B cell (primary cell): ENCODE measurements around the gene MAS1L. TPM values are rescaled to one million over a fixed set of nuclear protein-coding genes. Genes with fewer than 3 reads are reported as not detected.

Experiments
- ATAC-seq: fragments of 200-7000 bp; cut with Tn5 transposase; one replicate; pipeline ENCODE4 v1.10.0; 2021; ENCODE audit warnings: low read depth, mild to moderate bottlenecking, moderate number of reproducible peaks, moderate library complexity
- CTCF ChIA-PET: fragments of 350-600 bp; sonication (Branson Sonifier 250); formaldehyde crosslinking; loops from one replicate; lab custom pipeline; 2021; ENCODE audit warnings: antibody characterized with exemption, inconsistent platforms; lab: Charles Lee
- POLR2A ChIA-PET: fragments of 350-600 bp; sonication (Branson Sonifier 250); formaldehyde crosslinking; loops from one replicate; lab custom pipeline; 2021; ENCODE audit warnings: antibody characterized with exemption; lab: Charles Lee
- DNase-seq: peaks from one replicate; pipeline ENCODE4 v3.0.0; 2013
- H2AFZ ChIP-seq: 2 replicates; pipeline ENCODE4 v1.6.1; 2012; ENCODE audit warnings: mild to moderate bottlenecking, low read depth, low read length; ENCODE audit not compliant: insufficient read depth, poor library complexity, severe bottlenecking
- H3K27ac ChIP-seq, 2 donors: 1 replicate in 1 of 2; 2 replicates in 1 of 2; pipeline ENCODE4 v1.5.1; 2012 to 2013; ENCODE audit warnings: low read length in 2 of 2, mild to moderate bottlenecking in 2 of 2, moderate library complexity in 1 of 2
- H3K27me3 ChIP-seq, 4 experiments: fragments of 200-600 bp in 1 of 4; sonication (generic) in 1 of 4; replicated peaks in 1 of 4; 1 replicate in 2 of 4; 2 replicates in 2 of 4; pipeline versions ENCODE4 v1.6.1 to v1.7.0; 2013 to 2016; ENCODE audit warnings: low read length in 3 of 4, mild to moderate bottlenecking in 2 of 4, mixed read lengths in 1 of 4, moderate library complexity in 1 of 4; ENCODE audit not compliant: insufficient read depth in 4 of 4, control insufficient read depth in 3 of 4; ENCODE audit errors: control extremely low read depth in 1 of 4
- H3K36me3 ChIP-seq, 2 experiments: replicated peaks in 1 of 2; 1 replicate in 1 of 2; 2 replicates in 1 of 2; pipeline versions ENCODE4 v1.6.1 to v1.7.1; 2013; ENCODE audit warnings: low read length in 1 of 2; ENCODE audit not compliant: insufficient read depth in 2 of 2, control insufficient read depth in 1 of 2; ENCODE audit errors: control extremely low read depth in 1 of 2, extremely low read depth in 1 of 2
- H3K4me1 ChIP-seq, 2 donors: fragments of 200-600 bp in 1 of 2; sonication (generic) in 1 of 2; 1 replicate in 1 of 2; 2 replicates in 1 of 2; pipeline versions ENCODE4 v1.5.1 to v1.6.1; 2013 to 2017; ENCODE audit warnings: low read length in 2 of 2; ENCODE audit not compliant: control insufficient read depth in 2 of 2, insufficient read depth in 2 of 2
- H3K4me2 ChIP-seq: replicated peaks from 2 replicates; pipeline ENCODE3; 2012; ENCODE audit warnings: mild to moderate bottlenecking, low read depth, low read length; ENCODE audit not compliant: poor library complexity, severe bottlenecking
- H3K4me3 ChIP-seq, 5 experiments: fragments of 200-600 bp in 1 of 5; sonication (generic) in 1 of 5; 1 replicate in 3 of 5; 2 replicates in 2 of 5; pipeline versions ENCODE4 v1.5.1 to v1.7.0; 2011 to 2016; ENCODE audit warnings: low read length in 4 of 5, mild to moderate bottlenecking in 4 of 5, low read depth in 2 of 5, control low read depth in 1 of 5, moderate library complexity in 1 of 5; ENCODE audit not compliant: insufficient read depth in 1 of 5; ENCODE audit errors: control extremely low read depth in 1 of 5, extremely low read depth in 1 of 5
- H3K79me2 ChIP-seq: fragments of 200-600 bp; sonication (generic); one replicate; pipeline ENCODE4 v1.6.0; 2016; ENCODE audit warnings: low read length; ENCODE audit not compliant: control insufficient read depth, insufficient read depth
- H3K9ac ChIP-seq: fragments of 200-600 bp; sonication (generic); 2 replicates; pipeline ENCODE4 v1.6.1; 2017; ENCODE audit warnings: mild to moderate bottlenecking, low read length, moderate library complexity
- H3K9me3 ChIP-seq, 3 donors: one replicate each; pipeline versions ENCODE4 v1.6.1 to v1.7.1; 2013; ENCODE audit warnings: low read length in 2 of 3; ENCODE audit not compliant: control insufficient read depth in 2 of 3, insufficient read depth in 1 of 3; ENCODE audit errors: control extremely low read depth in 1 of 3
- H4K20me1 ChIP-seq: 2 replicates; pipeline ENCODE4 v1.6.0; 2012; ENCODE audit warnings: mild to moderate bottlenecking, low read length; ENCODE audit not compliant: insufficient read depth, control insufficient read depth, poor library complexity, severe bottlenecking
- H3K27ac Mint-ChIP-seq: one replicate; pipeline ENCODE4 v1.8.0; 2021; ENCODE audit warnings: mixed read lengths
- H3K27me3 Mint-ChIP-seq: one replicate; pipeline ENCODE4 v1.8.0; 2021; ENCODE audit warnings: mixed read lengths
- H3K4me1 Mint-ChIP-seq: one replicate; pipeline ENCODE4 v1.8.0; 2021; ENCODE audit warnings: mixed read lengths
- H3K4me3 Mint-ChIP-seq: one replicate; pipeline ENCODE4 v1.8.0; 2021; ENCODE audit warnings: mixed read lengths
- H3K9me3 Mint-ChIP-seq: one replicate; pipeline ENCODE4 v1.8.0; 2022; ENCODE audit warnings: mixed read lengths; ENCODE audit not compliant: insufficient read depth
- EZH2 ChIP-seq: IDR thresholded peaks from 2 replicates; pipeline ENCODE4 v1.6.1; 2012; ENCODE audit warnings: borderline replicate concordance, low read depth, mild to moderate bottlenecking, moderate library complexity, low read length; ENCODE audit not compliant: insufficient read depth, poor library complexity, severe bottlenecking
- WGBS: methylation state at CpG from one replicate; pipeline ENCODE4 v1.1.5; 2013; ENCODE audit warnings: missing lambda C conversion rate; ENCODE audit not compliant: insufficient coverage; 5-methylcytosine and 5-hydroxymethylcytosine counted together
- intact Hi-C: fragments of 100-400 bp; cut with micrococcal nuclease; formaldehyde crosslinking; loops from one replicate; pipeline ENCODE4 v1.10.0; 2022
- polyA plus RNA-seq: library from polyadenylated mRNA; depleted of rRNA; stranded (reverse); fragments of >200 nt; gene quantifications from 2 replicates; pipeline ENCODE4 v1.2.3, GENCODE V29; 2012
- total RNA-seq, 2 donors: library from RNA; stranded (reverse); fragments of 120-200 nt in 1 of 2; gene quantifications; 1 replicate in 1 of 2; 2 replicates in 1 of 2; pipeline versions ENCODE4 v1.2.3 to v1.2.4, GENCODE V29; 2013 to 2022
- TF ChIP-seq, protein P1 (sequence below): fragments of 200-600 bp; IDR thresholded peaks from one replicate; pipeline ENCODE4 v1.8.0; 2022; ENCODE audit warnings: antibody characterized with exemption, mild to moderate bottlenecking

MAS1L gene
- total and polyA plus RNA-seq, 2 donors (not counting 1 experiment from before 2014, with no cell fraction given) = not detected

DNA sequence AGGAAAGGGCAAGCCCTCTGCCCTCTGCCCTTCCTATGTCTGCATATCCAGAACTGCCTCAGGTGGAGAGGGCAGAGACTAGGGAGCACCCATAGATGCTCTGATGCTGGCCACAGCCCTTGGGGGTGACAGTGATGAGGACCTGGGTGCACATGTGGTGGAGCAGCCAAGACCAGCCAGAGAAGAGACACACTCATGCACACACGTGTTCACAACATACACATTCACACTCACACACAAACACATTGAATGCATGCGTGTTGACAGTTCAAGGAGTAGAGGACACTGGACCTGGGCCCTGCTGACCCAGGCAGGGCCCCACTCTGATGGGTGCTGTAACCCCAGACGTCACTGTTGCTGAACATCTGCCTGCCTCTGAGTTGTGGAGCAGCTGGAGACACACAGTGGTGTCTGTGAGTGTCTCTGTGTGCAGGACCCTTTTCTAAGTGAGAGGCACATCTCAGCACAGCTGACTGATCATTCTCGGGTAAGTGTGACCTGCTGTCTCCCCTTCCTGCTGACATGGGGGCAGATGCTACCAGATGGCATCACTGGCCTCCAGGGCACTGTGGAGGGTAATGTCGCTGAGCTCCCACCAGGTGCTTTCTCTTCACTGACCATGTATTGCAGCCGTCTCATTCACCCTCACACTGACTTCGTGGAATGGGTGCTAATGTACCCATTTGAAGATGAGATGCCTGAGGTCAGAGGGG, 30.1 kb upstream of the MAS1L start:
- Mint-ChIP-seq H3K4me1 (no peaks in the 10 kb centered on the region), H3K27ac (no peak overlapping the region), H3K4me3 (no peak overlapping the region), H3K27me3 (peaks cover 31% of the 10 kb centered on the region), H3K9me3 (no peaks in the 10 kb centered on the region)
- Histone ChIP-seq H3K4me2 (no peak overlapping the region), H3K4me3 (no peak overlapping the region), H3K79me2 (no peaks in the 10 kb centered on the region), H3K4me1 (no peaks in the 10 kb centered on the region), H3K9me3 (no peaks in the 10 kb centered on the region), H3K9ac (no peak overlapping the region), H4K20me1 (no peaks in the 10 kb centered on the region), H3K27ac (no peak overlapping the region), H2AFZ (no peak overlapping the region), H3K36me3 (no peaks in the 10 kb centered on the region), H3K27me3 (peaks cover 0 to 6% (median 3%) of the 10 kb centered on the region in 4 experiments)
- ChIA-PET POLR2A (no interaction called here), CTCF (no interaction called here)
- 89% methylated on average over 7 of the region's 7 CpGs for WGBS
- DNase-seq (no peak), ATAC-seq (no peak)
- intact Hi-C loops = no loop called here
- no peak for TF ChIP-seq EZH2

DNA sequence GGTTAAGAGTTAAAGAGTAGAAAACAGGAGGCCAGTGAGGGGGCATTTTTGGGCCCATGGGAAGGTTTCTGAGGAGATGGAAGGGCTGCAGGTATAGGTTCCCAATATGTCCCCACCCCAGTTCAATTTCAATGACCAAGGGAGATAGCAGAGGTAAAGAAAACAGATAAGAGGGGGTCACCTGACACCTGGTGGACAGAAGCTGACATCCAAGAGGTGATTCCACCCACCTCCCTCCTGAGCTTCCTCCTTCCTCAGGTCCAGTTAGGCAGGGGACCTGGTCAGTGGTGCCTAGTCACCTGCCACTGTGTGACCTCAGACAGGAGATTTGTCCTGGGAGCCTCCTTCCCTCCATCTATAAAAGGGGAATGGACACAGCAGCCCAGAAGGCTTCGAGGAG, 29.5 kb upstream of the MAS1L start:
- H3K4me1 Mint-ChIP-seq = no peaks in the 10 kb centered on the region
- intact Hi-C loops = no loop called here
- no peak overlapping the region for H3K27ac Mint-ChIP-seq

More for the DNA sequence above, 29.5 kb upstream of the MAS1L start:
- Histone ChIP-seq H3K4me1 (no peaks in the 10 kb centered on the region), H3K36me3 (no peaks in the 10 kb centered on the region), H3K4me3 (no peak overlapping the region), H3K4me2 (no peak overlapping the region), H3K27me3 (peaks cover 0 to 6% (median 3%) of the 10 kb centered on the region in 4 experiments), H3K9ac (no peak overlapping the region), H3K79me2 (no peaks in the 10 kb centered on the region), H3K9me3 (no peaks in the 10 kb centered on the region), H4K20me1 (no peaks in the 10 kb centered on the region), H2AFZ (no peak overlapping the region), H3K27ac (no peak overlapping the region)
- ChIA-PET CTCF (no interaction called here), POLR2A (no interaction called here)
- no peak for ATAC-seq
- Mint-ChIP-seq H3K27me3 (peaks cover 31% of the 10 kb centered on the region), H3K9me3 (no peaks in the 10 kb centered on the region), H3K4me3 (no peak overlapping the region)
- WGBS = no CpG with 5 or more reads among the region's 1 CpG
- TF ChIP-seq EZH2 = no peak
- TF ChIP-seq, protein P1, sequence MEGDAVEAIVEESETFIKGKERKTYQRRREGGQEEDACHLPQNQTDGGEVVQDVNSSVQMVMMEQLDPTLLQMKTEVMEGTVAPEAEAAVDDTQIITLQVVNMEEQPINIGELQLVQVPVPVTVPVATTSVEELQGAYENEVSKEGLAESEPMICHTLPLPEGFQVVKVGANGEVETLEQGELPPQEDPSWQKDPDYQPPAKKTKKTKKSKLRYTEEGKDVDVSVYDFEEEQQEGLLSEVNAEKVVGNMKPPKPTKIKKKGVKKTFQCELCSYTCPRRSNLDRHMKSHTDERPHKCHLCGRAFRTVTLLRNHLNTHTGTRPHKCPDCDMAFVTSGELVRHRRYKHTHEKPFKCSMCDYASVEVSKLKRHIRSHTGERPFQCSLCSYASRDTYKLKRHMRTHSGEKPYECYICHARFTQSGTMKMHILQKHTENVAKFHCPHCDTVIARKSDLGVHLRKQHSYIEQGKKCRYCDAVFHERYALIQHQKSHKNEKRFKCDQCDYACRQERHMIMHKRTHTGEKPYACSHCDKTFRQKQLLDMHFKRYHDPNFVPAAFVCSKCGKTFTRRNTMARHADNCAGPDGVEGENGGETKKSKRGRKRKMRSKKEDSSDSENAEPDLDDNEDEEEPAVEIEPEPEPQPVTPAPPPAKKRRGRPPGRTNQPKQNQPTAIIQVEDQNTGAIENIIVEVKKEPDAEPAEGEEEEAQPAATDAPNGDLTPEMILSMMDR = no peak
- DNase-seq = no peak
